HG03521 (cell line): Measurements from ENCODE around the gene SIRT2.
"Not testable (repeated sequence)": the region's sequence is repeated elsewhere in the genome, so short reads cannot be mapped to it uniquely, and the experiment has no call there.

Experiments used
- ATAC-seq: cut with Tn5 transposase; IDR thresholded peaks from one replicate; pipeline ENCODE4 v1.9.1; 2021; ENCODE audit warnings: mild to moderate bottlenecking, moderate library complexity; ENCODE audit not compliant: unreplicated experiment

Gene SIRT2

DNA sequence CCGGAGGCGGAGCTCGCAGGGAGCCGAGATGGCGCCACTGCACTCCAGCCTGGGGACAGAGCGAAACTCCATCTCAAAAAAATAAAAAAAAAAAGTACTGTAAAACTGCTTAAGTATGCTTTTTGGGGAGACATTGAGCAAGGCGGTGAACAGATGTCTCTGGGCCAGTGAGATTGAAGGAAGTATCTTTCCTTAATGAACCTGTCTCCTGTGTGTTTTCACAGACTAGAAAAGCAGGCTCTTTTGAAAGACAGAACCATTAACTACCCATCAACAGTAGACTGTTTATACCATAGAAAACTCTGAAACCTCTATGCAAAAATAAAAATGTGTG is 66.4 kb downstream of the SIRT2 start:
- no peak for ATAC-seq

DNA sequence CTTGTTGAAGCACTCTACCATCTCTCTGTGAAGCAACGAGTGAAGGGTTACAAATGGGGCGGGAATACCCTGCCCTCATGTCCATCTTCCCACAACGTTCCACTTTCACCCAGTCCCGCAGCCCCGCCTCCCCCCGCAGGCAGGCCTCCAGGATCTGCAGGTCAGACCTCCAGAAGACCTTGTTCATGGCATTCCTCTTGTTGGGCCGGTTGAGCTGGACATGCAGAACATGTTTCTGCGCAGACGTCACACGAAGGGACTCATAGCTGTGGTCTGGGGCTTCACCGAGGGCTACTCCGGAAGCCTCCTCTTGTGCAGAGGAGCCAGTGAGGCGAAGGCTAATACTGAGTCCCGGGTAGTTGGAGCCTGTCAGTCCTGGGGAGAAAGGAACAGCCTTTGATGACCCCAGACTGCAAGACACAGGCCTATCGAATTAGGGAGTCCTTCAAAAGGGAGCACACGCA is 68.2 kb downstream of the SIRT2 start:
- ATAC-seq, result peak; percentile 29

DNA sequence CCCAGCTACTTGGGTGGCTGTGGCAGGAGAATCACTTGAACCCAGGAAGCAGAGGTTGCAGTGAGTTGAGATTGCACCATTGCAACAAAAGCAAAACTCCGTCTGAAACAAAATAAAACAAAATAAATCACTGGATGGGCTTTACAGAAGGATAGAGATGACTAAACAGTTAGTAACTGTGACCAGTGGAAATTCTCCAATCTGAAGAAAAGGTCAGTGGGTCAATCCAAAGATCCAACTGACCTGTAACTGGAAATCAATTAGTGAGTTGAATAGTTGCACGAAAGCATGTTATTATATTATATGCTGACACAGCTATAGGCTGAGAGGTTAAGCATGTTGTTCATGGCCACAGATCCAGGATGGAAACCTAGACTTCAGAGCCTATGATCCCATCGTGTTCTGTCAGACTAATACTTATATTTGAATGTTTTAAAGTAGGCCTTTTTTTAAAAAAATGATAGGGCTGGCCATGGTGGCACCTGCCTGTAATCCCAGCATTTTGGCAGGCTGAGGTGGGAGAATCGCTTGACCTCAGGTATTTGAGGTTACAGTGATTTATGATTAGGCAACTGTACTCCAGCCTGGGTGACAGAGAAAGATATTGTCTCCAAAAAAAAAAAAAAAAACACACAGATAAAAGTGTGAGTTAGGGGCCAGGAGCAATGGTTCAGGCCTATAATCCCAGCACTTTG is 69.2 kb downstream of the SIRT2 start:
- ATAC-seq, result no peak

DNA sequence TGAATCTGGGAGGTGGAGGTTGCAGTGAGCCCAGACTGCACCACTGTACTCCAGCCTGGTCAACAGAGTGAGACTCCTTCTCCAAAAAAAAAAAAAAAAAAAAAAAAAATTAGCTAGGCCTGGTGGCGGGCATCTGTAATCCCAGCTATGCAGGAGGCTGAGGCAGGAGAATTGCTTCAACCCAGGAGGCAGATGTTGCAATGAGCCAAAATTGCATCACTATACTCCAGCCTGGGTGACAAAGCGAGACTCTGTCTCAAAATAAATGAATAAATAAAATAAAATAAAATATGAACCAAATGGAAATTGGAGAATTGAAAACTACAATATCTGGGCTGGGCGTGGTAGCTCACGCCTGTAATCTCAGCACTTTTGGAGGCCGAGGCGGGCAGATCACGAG is 70.2 kb downstream of the SIRT2 start:
- not testable (repeated sequence) for ATAC-seq
